ENCODE measurements around the gene TRPV2. TPM values are rescaled to one million over a fixed set of nuclear protein-coding genes. Genes with fewer than 3 reads are reported as not detected.
"Not testable (repeated sequence)": the region's sequence is repeated elsewhere in the genome, so short reads cannot be mapped to it uniquely, and the experiment has no call there.

TRPV2 gene
- total RNA-seq (ENCODE audit: insufficient read depth, low replicate concordance): 22.9 TPM

DNA sequence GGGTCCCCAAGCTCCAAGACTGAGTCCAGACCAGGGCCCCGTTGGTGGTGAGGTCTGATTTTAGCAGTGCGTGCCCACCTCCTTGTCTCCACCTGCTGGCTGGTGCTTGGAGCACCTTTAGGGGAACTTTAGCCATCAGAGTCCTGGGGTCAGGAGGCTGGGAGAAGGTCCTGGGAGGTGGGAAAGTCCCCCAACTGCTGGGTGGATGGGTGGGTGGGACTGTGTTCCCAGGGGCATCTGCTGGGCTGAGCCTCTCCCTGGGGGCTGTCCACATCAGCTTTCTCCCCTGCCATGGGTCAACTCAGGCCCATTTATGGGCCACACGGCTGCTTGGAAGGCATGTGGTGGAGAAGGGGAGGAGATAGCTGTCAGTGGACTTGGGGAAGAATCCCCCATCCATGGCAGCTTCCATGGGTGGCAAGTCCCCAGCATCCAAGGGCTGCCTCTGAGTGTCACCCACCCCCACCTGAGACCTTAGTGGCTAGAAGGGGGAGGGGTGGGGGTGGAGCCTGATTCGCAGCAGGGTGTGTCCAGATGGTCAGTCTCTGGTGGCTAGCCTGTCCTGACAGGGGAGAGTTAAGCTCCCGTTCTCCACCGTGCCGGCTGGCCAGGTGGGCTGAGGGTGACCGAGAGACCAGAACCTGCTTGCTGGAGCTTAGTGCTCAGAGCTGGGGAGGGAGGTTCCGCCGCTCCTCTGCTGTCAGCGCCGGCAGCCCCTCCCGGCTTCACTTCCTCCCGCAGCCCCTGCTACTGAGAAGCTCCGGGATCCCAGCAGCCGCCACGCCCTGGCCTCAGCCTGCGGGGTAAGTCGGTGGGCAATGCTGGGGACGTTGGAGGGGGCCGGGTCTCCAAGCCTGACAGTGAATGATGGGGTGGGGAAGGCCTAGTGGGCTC lies at the start of gene TRPV2:
TRPV2 (plus strand) TSS at position 541 of the 894 bp plus-strand sequence. CDS start 2,098 bp downstream, outside the sequence.
- no peak for DNase-seq (ENCODE audit: low spot score)

DNA sequence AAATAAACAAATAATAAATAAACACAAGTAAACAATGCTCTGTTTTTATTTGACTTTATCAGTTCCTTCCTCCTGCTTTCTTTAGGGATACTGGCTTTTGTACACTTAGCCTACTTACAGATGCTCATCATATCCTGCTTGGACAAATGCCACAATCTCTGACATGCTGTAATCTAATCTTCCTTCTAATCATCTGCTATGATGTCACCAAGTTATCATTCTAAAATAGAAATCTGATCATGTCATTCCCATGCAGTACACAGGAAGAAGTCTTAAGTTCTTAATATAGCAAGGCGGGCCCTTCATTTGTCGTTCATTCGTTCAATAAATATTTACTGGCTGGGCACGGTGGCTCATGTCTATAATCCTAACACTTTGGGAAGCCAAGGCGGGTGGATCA lies 43.6 kb upstream of the TRPV2 start:
- DNase-seq (ENCODE audit: low spot score): peak; percentile 34

DNA sequence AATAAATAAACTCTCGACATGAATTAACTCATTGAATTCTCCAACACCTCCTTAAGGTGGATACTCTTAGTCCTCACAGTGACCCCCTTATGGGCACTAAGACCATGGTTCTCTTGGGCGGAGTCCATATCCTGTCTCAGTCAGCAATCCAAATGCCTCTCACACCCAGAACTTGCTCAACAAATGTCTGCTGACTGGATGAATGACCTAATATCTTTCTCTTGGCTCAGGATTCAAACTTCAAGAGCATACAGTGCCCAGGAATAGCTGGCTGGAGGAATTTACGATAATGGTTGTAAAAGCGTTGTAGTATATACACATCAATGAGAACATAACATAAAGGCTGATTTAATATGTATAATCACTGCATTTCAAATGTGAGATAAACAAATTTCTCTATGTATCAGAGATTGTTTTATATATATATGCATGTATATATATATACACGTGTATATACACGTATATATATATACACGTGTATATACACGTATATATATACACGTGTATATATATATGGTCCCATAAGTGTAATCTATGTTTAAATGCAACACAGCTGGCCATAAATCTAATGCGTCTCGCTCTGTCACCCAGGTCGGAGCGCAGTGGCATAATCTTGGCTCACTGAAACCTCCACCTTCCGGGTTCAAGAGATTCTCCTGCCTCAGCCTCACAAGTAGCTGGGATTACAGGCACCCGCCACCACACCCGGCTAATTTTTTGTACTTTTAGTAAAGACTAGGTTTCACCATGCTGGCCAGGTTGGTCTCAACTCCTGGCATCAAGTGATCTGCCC lies 41.0 kb upstream of the TRPV2 start:
- peak; percentile 84 for DNase-seq (ENCODE audit: low spot score)

DNA sequence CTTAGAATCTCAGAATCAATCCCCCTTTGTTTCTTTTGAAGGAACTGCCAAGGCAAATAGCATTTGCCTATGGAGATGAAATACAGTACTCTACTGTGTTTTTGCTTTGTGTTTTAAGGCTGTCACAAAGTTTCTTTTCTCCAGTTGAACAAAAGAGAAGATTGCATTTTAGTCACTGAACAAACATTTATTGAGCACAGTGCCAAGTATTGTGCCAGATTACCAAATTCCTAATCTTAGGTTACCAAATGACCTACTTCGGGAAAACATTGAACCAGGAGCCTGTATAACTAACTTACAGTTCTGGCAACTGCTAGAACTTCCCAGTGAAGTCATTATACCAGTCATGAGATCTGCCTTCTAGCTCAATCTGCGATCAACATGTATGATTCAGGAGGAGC lies 37.4 kb upstream of the TRPV2 start:
- DNase-seq (ENCODE audit: low spot score): no peak

DNA sequence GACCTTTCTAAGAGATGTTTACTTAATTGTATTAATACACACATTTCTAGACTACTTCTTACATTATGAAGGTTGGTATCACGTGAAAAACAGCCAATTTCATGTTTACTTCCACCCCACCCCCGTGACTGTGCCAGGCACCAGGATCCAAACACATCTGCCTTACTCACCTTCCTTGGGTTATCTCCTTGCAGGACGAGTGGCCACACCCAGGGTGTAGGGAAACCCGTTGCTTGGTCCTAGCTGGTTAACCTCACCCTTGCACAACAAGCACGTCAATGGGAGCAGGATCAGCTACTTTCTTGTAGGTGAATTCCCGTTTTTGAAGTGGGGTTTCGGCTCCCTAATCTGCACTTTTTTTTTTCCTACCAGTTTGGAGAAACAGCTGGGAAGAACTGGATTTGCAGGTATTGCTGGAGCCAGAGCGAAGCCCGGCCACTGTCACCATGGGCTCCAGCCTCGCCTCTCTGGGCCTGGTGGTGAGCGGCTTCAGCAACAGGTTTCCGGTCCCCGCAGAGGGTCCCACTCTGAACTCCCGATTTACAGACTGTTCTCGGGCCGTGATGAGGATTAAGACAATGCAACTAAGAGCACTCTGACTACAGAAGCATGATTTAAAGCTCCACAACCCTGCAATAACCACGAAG lies 36.6 kb upstream of the TRPV2 start:
- no peak for DNase-seq (ENCODE audit: low spot score)

DNA sequence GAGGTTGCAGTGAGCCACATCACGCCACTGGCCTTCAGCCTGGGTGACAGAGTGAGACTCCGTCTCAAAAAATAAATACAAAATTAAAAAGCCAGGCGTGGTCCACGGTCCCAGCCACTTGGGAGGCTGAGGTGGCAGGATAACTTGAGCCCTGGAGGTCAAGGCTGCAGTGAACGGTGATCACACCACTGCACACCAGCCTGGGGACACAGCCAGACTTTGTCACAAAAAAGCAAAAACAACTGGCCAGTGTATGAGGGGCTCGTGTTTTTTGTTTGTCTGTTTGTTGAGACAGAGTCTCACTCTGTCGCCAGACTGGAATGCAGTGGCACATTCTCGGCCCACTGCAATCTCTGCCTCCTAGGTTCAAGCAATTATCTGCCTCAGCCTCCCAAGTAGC lies 35.7 kb upstream of the TRPV2 start:
- no peak for DNase-seq (ENCODE audit: low spot score)

DNA sequence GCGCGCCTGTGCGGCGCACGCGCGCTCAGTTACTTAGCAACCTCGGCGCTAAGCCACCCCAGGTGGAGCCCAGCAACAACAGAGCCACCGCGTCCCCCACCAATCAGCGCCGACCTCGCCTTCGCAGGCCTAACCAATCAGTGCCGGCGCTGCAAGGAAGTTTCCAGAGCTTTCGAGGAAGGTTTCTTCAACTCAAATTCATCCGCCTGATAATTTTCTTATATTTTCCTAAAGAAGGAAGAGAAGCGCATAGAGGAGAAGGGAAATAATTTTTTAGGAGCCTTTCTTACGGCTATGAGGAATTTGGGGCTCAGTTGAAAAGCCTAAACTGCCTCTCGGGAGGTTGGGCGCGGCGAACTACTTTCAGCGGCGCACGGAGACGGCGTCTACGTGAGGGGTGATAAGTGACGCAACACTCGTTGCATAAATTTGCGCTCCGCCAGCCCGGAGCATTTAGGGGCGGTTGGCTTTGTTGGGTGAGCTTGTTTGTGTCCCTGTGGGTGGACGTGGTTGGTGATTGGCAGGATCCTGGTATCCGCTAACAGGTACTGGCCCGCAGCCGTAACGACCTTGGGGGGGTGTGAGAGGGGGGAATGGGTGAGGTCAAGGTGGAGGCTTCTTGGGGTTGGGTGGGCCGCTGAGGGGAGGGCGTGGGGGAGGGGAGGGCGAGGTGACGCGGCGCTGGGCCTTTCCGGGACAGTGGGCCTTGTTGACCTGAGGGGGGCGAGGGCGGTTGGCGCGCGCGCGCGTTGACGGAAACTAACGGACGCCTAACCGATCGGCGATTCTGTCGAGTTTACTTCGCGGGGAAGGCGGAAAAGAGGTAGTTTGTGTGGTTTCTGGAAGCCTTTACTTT lies 34.5 kb upstream of the TRPV2 start, which contains the start of gene UBB:
UBB (plus strand) TSS at position 452 of the 856 bp plus-strand sequence. CDS start 817 bp downstream, outside the sequence.
- DNase-seq (ENCODE audit: low spot score): peak; percentile 98

DNA sequence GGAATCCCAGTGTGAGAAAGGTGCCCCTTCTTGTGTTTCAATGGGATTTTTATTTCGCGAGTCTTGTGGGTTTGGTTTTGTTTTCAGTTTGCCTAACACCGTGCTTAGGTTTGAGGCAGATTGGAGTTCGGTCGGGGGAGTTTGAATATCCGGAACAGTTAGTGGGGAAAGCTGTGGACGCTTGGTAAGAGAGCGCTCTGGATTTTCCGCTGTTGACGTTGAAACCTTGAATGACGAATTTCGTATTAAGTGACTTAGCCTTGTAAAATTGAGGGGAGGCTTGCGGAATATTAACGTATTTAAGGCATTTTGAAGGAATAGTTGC lies 33.9 kb upstream of the TRPV2 start:
- DNase-seq (ENCODE audit: low spot score): no peak

- DNase-seq (ENCODE audit: low spot score): no peak
These were observed 32.2 kb upstream of the TRPV2 start for GRCh38 chr17:16383216-16383615.

- DNase-seq (ENCODE audit: low spot score): no peak
These were observed 31.5 kb upstream of the TRPV2 start for GRCh38 chr17:16383772-16384287.

GRCh38 chr17:16384557-16384956 lies 30.8 kb upstream of the TRPV2 start:
- DNase-seq (ENCODE audit: low spot score): no peak

DNA sequence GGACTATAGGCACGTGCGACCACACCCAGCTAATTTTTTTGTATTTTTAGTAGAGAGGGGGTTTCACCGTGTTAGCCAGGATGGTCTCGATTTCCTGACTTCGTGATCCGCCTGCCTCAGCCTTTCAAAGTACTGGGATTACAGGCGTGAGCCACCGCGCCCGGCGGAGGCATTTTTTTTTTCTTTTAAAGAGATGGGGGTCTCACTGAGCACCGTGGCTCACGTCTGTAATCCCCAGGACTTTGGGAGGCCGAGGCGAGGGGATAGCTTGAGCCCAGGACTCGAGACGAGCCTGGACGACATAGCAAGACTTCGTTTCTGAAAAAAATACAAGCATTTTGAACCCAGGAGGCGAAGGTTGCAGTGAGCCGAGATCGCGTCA lies 29.3 kb upstream of the TRPV2 start:
- not testable (repeated sequence) for DNase-seq (ENCODE audit: low spot score)

DNA sequence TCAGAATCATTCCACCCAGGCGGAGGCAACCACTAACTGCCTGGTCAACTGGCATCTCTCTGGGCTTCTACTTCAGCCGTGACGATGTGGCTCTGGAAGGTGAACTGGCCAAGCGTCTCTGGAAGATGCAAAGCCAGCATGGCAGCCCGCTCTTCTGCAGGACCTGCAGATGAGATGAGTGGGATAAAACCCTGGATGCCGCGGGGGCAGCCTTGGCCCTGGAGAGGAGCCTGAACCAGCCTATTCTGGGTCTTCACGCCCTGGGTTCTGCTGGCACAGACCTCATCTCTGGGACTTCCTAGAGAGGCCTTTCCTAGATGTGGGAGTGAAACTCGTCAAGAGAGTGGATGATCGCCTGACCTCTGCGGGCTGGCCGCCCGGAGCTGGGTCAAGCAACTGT lies 23.9 kb upstream of the TRPV2 start:
- DNase-seq (ENCODE audit: low spot score): no peak

- DNase-seq (ENCODE audit: low spot score): not testable (repeated sequence)
These were observed 22.9 kb upstream of the TRPV2 start for GRCh38 chr17:16392491-16392890.

DNA sequence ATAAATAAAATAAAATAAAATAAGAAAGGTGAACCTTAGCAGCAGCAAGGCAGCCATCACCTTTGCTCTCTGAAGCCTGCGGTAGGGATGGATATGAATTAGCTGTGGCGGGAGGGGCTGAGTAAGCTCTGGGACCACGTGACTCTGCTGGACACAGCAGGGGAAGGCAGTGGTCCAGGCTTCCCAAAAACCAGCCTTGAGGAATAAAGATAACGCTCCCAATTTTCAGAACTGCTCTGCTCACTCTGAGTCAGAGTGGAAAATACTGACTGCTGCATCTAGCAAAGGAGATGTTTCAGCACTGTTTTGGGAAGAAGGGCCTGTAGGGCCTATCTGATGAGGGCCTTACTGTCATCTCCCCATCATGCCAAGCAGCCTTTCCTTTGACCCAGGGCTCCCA lies 19.5 kb upstream of the TRPV2 start:
- peak; percentile 87 for DNase-seq (ENCODE audit: low spot score)

DNA sequence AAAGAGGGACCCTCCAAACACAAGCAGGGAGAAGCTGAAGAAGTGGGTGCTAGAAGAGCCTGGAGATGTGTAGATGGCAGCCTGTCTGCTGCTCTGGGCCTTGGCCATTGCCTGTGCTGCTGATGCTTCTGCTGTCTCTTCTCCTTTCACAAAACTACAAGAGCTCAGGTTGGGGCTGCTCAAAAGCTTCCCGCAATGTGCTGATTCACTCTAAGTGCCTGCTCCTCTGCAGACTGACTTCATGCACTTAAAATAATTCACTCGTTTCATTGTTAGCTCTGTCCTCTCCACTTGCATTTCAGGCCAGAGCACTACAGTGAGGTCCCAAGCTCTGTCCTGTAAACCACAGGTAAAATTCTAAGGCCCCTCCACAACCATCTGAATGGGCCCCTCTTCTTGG lies 18.7 kb upstream of the TRPV2 start:
- DNase-seq (ENCODE audit: low spot score): peak; percentile 63

GRCh38 chr17:16398270-16399267 lies 16.8 kb upstream of the TRPV2 start:
- DNase-seq (ENCODE audit: low spot score): peak; percentile 45

GRCh38 chr17:16403847-16404246 lies 11.5 kb upstream of the TRPV2 start:
- not testable (repeated sequence) for DNase-seq (ENCODE audit: low spot score)
